Measurements from ENCODE around the gene AFAP1.

AFAP1 gene

GRCh38 chr4:7736436-7737267 is 203.0 kb downstream of the AFAP1 start:
- Histone ChIP-seq H3K27ac (ENCODE audit: insufficient read depth, low read length, poor library complexity, severe bottlenecking) (no peak overlapping the region), H3K9me3 (ENCODE audit: control insufficient read depth, low read length) (no peaks in the 10 kb centered on the region), H3K4me1 (ENCODE audit: control insufficient read depth, insufficient read depth, low read length, poor library complexity, severe bottlenecking) (no peaks in the 10 kb centered on the region), H3K27me3 (replicated peaks; ENCODE audit: control insufficient read depth, insufficient read depth, low read length, poor library complexity, severe bottlenecking) (no peaks in the 10 kb centered on the region), H3K4me3 (ENCODE audit: insufficient read depth, low read depth, low read length, poor library complexity, severe bottlenecking) (no peak overlapping the region), H3K36me3 (ENCODE audit: control insufficient read depth, insufficient read depth, low read length) (no peaks in the 10 kb centered on the region)
- DNase-seq = no peak

- no peak overlapping the region for H3K4me3 ChIP-seq (ENCODE audit: insufficient read depth, low read depth, low read length, poor library complexity, severe bottlenecking)
- no peaks in the 10 kb centered on the region for H3K36me3 ChIP-seq (ENCODE audit: control insufficient read depth, insufficient read depth, low read length)
- H3K27ac ChIP-seq (ENCODE audit: insufficient read depth, low read length, poor library complexity, severe bottlenecking) = no peak overlapping the region
- no peaks in the 10 kb centered on the region for H3K27me3 ChIP-seq (replicated peaks; ENCODE audit: control insufficient read depth, insufficient read depth, low read length, poor library complexity, severe bottlenecking)
- H3K4me1 ChIP-seq (ENCODE audit: control insufficient read depth, insufficient read depth, low read length, poor library complexity, severe bottlenecking) = no peaks in the 10 kb centered on the region
- H3K9me3 ChIP-seq (ENCODE audit: control insufficient read depth, low read length) = no peaks in the 10 kb centered on the region
- no peak for DNase-seq
Observed at GRCh38 chr4:7735961-7736360, 203.7 kb downstream of the AFAP1 start.

- DNase-seq = no peak
- no peaks in the 10 kb centered on the region for H3K27me3 ChIP-seq (replicated peaks; ENCODE audit: control insufficient read depth, insufficient read depth, low read length, poor library complexity, severe bottlenecking)
- no peaks in the 10 kb centered on the region for H3K4me1 ChIP-seq (ENCODE audit: control insufficient read depth, insufficient read depth, low read length, poor library complexity, severe bottlenecking)
- no peak overlapping the region for H3K27ac ChIP-seq (ENCODE audit: insufficient read depth, low read length, poor library complexity, severe bottlenecking)
- no peaks in the 10 kb centered on the region for H3K9me3 ChIP-seq (ENCODE audit: control insufficient read depth, low read length)
- H3K36me3 ChIP-seq (ENCODE audit: control insufficient read depth, insufficient read depth, low read length) = no peaks in the 10 kb centered on the region
- no peak overlapping the region for H3K4me3 ChIP-seq (ENCODE audit: insufficient read depth, low read depth, low read length, poor library complexity, severe bottlenecking)
Observed at GRCh38 chr4:7735395-7735794, 204.3 kb downstream of the AFAP1 start.

GRCh38 chr4:7734651-7735260 is 204.9 kb downstream of the AFAP1 start:
- DNase-seq = no peak
- Histone ChIP-seq H3K36me3 (ENCODE audit: control insufficient read depth, insufficient read depth, low read length) (no peaks in the 10 kb centered on the region), H3K4me3 (ENCODE audit: insufficient read depth, low read depth, low read length, poor library complexity, severe bottlenecking) (no peak overlapping the region), H3K9me3 (ENCODE audit: control insufficient read depth, low read length) (no peaks in the 10 kb centered on the region), H3K27me3 (replicated peaks; ENCODE audit: control insufficient read depth, insufficient read depth, low read length, poor library complexity, severe bottlenecking) (no peaks in the 10 kb centered on the region), H3K4me1 (ENCODE audit: control insufficient read depth, insufficient read depth, low read length, poor library complexity, severe bottlenecking) (no peaks in the 10 kb centered on the region), H3K27ac (ENCODE audit: insufficient read depth, low read length, poor library complexity, severe bottlenecking) (no peak overlapping the region)

- H3K36me3 ChIP-seq (ENCODE audit: control insufficient read depth, insufficient read depth, low read length) = no peaks in the 10 kb centered on the region
- DNase-seq = no peak
- H3K4me3 ChIP-seq (ENCODE audit: insufficient read depth, low read depth, low read length, poor library complexity, severe bottlenecking) = no peak overlapping the region
- no peaks in the 10 kb centered on the region for H3K9me3 ChIP-seq (ENCODE audit: control insufficient read depth, low read length)
- no peak overlapping the region for H3K27ac ChIP-seq (ENCODE audit: insufficient read depth, low read length, poor library complexity, severe bottlenecking)
- no peaks in the 10 kb centered on the region for H3K27me3 ChIP-seq (replicated peaks; ENCODE audit: control insufficient read depth, insufficient read depth, low read length, poor library complexity, severe bottlenecking)
- H3K4me1 ChIP-seq (ENCODE audit: control insufficient read depth, insufficient read depth, low read length, poor library complexity, severe bottlenecking) = no peaks in the 10 kb centered on the region
Observed at GRCh38 chr4:7733801-7734650, 205.6 kb downstream of the AFAP1 start.

GRCh38 chr4:7733201-7733600 is 206.5 kb downstream of the AFAP1 start:
- Histone ChIP-seq H3K9me3 (ENCODE audit: control insufficient read depth, low read length) (no peaks in the 10 kb centered on the region), H3K27ac (ENCODE audit: insufficient read depth, low read length, poor library complexity, severe bottlenecking) (no peak overlapping the region), H3K4me1 (ENCODE audit: control insufficient read depth, insufficient read depth, low read length, poor library complexity, severe bottlenecking) (no peaks in the 10 kb centered on the region), H3K36me3 (ENCODE audit: control insufficient read depth, insufficient read depth, low read length) (no peaks in the 10 kb centered on the region), H3K4me3 (ENCODE audit: insufficient read depth, low read depth, low read length, poor library complexity, severe bottlenecking) (no peak overlapping the region), H3K27me3 (replicated peaks; ENCODE audit: control insufficient read depth, insufficient read depth, low read length, poor library complexity, severe bottlenecking) (no peaks in the 10 kb centered on the region)
- DNase-seq = no peak

- H3K4me1 ChIP-seq (ENCODE audit: control insufficient read depth, insufficient read depth, low read length, poor library complexity, severe bottlenecking) = no peaks in the 10 kb centered on the region
- no peaks in the 10 kb centered on the region for H3K27me3 ChIP-seq (replicated peaks; ENCODE audit: control insufficient read depth, insufficient read depth, low read length, poor library complexity, severe bottlenecking)
- H3K9me3 ChIP-seq (ENCODE audit: control insufficient read depth, low read length) = no peaks in the 10 kb centered on the region
- DNase-seq = no peak
- no peak overlapping the region for H3K4me3 ChIP-seq (ENCODE audit: insufficient read depth, low read depth, low read length, poor library complexity, severe bottlenecking)
- H3K36me3 ChIP-seq (ENCODE audit: control insufficient read depth, insufficient read depth, low read length) = no peaks in the 10 kb centered on the region
- no peak overlapping the region for H3K27ac ChIP-seq (ENCODE audit: insufficient read depth, low read length, poor library complexity, severe bottlenecking)
Observed at GRCh38 chr4:7732263-7732662, 207.4 kb downstream of the AFAP1 start.

GRCh38 chr4:7731437-7731836 is 208.2 kb downstream of the AFAP1 start:
- Histone ChIP-seq H3K9me3 (ENCODE audit: control insufficient read depth, low read length) (no peaks in the 10 kb centered on the region), H3K27me3 (replicated peaks; ENCODE audit: control insufficient read depth, insufficient read depth, low read length, poor library complexity, severe bottlenecking) (no peaks in the 10 kb centered on the region), H3K27ac (ENCODE audit: insufficient read depth, low read length, poor library complexity, severe bottlenecking) (no peak overlapping the region), H3K4me3 (ENCODE audit: insufficient read depth, low read depth, low read length, poor library complexity, severe bottlenecking) (no peak overlapping the region), H3K4me1 (ENCODE audit: control insufficient read depth, insufficient read depth, low read length, poor library complexity, severe bottlenecking) (no peaks in the 10 kb centered on the region), H3K36me3 (ENCODE audit: control insufficient read depth, insufficient read depth, low read length) (no peaks in the 10 kb centered on the region)
- no peak for DNase-seq

- H3K4me1 ChIP-seq (ENCODE audit: control insufficient read depth, insufficient read depth, low read length, poor library complexity, severe bottlenecking) = no peaks in the 10 kb centered on the region
- no peaks in the 10 kb centered on the region for H3K9me3 ChIP-seq (ENCODE audit: control insufficient read depth, low read length)
- H3K27me3 ChIP-seq (replicated peaks; ENCODE audit: control insufficient read depth, insufficient read depth, low read length, poor library complexity, severe bottlenecking) = no peaks in the 10 kb centered on the region
- no peak overlapping the region for H3K27ac ChIP-seq (ENCODE audit: insufficient read depth, low read length, poor library complexity, severe bottlenecking)
- DNase-seq = no peak
- no peak overlapping the region for H3K4me3 ChIP-seq (ENCODE audit: insufficient read depth, low read depth, low read length, poor library complexity, severe bottlenecking)
- no peaks in the 10 kb centered on the region for H3K36me3 ChIP-seq (ENCODE audit: control insufficient read depth, insufficient read depth, low read length)
Observed at GRCh38 chr4:7727749-7728148, 211.9 kb downstream of the AFAP1 start.
